Measurements from ENCODE around the gene HHATL.

Gene HHATL

DNA sequence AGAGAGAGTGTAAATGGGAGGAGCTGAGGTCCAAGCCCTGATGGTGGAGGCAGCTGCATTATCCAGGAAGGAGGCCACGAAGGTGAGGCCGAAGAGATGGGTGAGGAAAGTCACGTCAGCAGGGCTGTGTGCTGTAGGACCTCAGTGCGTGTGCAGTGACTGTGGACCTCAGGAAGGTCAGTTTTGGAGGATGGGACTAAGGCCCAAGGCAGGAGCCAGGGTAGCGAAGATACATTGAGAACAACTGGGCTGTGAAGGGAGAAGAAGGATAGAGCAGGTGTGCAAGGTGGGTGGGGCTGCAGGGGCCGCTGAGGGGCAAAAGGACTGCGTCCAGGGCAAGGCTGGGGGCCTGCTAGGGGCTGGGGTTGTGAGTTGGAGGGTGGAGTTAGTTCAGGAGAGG is 12.4 kb downstream of the HHATL start:
- DNase-seq (ENCODE audit: insufficient read length, low spot score) (no peak), FAIRE-seq (no peak)
- TF ChIP-seq, protein P1, sequence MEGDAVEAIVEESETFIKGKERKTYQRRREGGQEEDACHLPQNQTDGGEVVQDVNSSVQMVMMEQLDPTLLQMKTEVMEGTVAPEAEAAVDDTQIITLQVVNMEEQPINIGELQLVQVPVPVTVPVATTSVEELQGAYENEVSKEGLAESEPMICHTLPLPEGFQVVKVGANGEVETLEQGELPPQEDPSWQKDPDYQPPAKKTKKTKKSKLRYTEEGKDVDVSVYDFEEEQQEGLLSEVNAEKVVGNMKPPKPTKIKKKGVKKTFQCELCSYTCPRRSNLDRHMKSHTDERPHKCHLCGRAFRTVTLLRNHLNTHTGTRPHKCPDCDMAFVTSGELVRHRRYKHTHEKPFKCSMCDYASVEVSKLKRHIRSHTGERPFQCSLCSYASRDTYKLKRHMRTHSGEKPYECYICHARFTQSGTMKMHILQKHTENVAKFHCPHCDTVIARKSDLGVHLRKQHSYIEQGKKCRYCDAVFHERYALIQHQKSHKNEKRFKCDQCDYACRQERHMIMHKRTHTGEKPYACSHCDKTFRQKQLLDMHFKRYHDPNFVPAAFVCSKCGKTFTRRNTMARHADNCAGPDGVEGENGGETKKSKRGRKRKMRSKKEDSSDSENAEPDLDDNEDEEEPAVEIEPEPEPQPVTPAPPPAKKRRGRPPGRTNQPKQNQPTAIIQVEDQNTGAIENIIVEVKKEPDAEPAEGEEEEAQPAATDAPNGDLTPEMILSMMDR (IDR thresholded peaks at IDR 0.05; ENCODE audit: insufficient read depth, missing control alignments), result no peak

DNA sequence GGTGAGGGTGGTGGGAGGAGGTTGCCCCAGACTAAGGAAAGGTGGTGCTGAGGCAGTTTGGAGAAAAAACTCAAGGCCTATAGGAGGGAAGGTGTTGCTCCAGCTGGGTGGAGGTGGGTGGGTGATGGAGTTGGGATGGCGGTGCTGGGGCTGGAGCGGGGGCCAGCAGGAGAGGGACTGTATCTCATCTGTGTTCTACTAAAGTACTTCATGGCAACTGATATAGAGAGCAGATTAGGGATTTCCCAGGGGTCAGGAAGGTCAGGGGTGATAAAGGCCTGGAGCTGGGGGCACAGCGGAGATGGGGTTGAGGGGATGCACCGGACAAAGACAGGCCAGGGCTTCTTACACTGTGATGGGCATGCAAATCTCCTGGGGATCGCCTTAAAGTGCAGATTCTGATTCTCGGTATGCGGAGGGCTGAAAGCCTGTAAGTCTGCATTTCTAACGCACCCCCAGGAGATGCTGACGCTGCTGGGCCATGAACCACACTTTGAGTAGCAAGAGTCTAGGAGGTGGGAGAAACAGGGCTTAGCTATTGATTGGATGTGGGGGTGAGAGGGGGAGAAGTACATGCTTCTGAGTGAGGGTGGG is 13.1 kb downstream of the HHATL start:
- no peak for DNase-seq (ENCODE audit: insufficient read length, low spot score)
- TF ChIP-seq, protein P1 (IDR thresholded peaks at IDR 0.05; ENCODE audit: insufficient read depth, missing control alignments), result no peak
- FAIRE-seq, result no peak

- FAIRE-seq (no peak), DNase-seq (ENCODE audit: insufficient read length, low spot score) (no peak)
- TF ChIP-seq, protein P1 (IDR thresholded peaks at IDR 0.05; ENCODE audit: insufficient read depth, missing control alignments), result no peak
Measured at GRCh38 chr3:42688487-42689420, 13.8 kb downstream of the HHATL start.

- DNase-seq (ENCODE audit: insufficient read length, low spot score) (no peak), FAIRE-seq (no peak)
- TF ChIP-seq, protein P1 (IDR thresholded peaks at IDR 0.05; ENCODE audit: insufficient read depth, missing control alignments), result no peak
Measured at GRCh38 chr3:42688016-42688415, 14.6 kb downstream of the HHATL start.

GRCh38 chr3:42686832-42687650 is 15.6 kb downstream of the HHATL start:
- TF ChIP-seq, protein P1 (IDR thresholded peaks at IDR 0.05; ENCODE audit: insufficient read depth, missing control alignments), result no peak
- no peak for FAIRE-seq
- no peak for DNase-seq (ENCODE audit: insufficient read length, low spot score)

- DNase-seq (ENCODE audit: insufficient read length, low spot score) (no peak), FAIRE-seq (no peak)
- TF ChIP-seq, protein P1 (IDR thresholded peaks at IDR 0.05; ENCODE audit: insufficient read depth, missing control alignments), result no peak
Measured at GRCh38 chr3:42685891-42686820, 16.4 kb downstream of the HHATL start.

Measured in D721Med (cell line).